Kasumi-1 (cell line): ENCODE results near the gene EMP2.

Source experiments
- DNase-seq, 2 experiments: peaks; one replicate each; lab custom pipeline; 2025; lab: John Stamatoyannopoulos, UW

EMP2 gene

GRCh38 chr16:10490141-10490540 is 90.3 kb downstream of the EMP2 start:
- DNase-seq = no peak

DNA sequence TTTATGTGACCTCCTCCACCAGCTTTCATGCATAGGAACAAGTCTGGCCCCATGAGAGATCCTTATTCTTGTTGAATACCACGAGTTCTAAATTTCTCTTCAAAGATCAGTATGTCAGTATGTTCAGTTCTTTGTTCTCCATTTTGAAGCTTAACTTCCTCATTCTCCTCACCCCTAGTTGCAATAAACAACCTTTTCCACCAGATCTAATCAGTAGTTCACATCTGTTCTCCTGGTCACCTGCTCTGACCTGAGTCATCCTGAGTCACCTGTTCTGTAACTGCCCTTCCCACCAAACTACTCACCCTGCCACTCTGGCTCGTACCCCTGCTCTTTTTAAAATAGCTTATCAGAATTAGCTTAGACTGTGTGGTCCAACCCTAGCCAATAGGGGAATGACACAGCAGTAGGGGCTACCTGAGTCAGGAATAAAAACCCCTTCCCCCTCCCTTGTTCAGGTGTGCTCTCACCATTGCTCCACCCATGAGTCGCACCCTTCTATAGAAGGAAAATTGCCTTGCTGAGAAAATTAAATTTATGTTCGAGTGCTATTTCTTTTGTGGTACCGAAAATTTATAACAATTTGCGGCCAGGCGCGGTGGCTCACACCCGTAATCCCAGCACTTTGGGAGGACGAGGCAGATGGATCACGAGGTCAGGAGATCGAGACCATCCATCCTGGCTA is 94.6 kb downstream of the EMP2 start:
- DNase-seq = peak; percentile 23 to 30

DNA sequence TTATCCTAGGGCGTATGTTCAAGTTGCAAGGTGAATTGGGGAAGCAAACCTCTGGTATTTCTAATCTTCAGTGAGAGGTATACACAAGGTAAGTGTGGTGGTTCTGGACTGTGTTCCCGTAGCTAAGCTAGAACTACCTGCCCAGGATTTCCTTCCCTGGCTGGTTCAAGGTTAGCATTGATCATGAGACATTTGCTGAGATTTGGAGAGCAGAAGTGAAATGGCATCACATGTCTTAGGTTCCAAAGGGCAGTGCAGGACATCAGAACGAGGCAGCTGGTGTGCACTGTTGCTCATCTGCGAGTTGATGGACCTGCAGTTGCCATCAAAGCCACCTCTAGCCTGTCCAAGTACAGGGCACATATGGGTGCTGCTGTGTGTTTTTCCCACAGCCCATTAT is 95.2 kb downstream of the EMP2 start:
- DNase-seq = no peak

DNA sequence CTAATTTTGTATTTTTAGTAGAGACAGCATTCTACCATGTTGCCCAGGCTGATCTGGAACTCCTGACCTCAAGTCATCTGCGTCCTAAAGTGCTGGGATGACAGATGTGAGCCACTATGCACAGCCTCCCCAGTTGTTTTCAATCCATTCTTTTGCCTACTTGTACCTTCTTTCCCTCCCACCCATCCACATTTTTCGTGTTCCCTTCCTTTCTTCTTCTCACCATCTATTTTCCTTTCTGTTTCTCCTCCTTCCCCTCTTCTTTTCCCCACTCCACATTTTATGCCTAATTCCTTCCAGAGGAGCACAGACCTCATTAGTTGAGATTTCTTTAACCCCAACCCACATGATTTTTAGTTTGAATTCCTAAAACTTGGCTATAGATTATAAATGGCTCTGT is 100.2 kb downstream of the EMP2 start:
- no peak for DNase-seq
